Effector CD4-positive, alpha-beta T cell (primary cell): ENCODE measurements around the gene TUBA3D.
"Not testable (repeated sequence)": the region's sequence is repeated elsewhere in the genome, so short reads cannot be mapped to it uniquely, and the experiment has no call there.

ENCODE experiments used
- DNase-seq: peaks from one replicate; pipeline ENCODE4 v3.0.0-alpha.2; 2020

TUBA3D gene

GRCh38 chr2:131516011-131516410 is 40.1 kb downstream of the TUBA3D start:
- no peak for DNase-seq

- DNase-seq, result not testable (repeated sequence)
These were observed 40.7 kb downstream of the TUBA3D start for GRCh38 chr2:131516621-131517020.

- no peak for DNase-seq
These were observed 41.4 kb downstream of the TUBA3D start for GRCh38 chr2:131517106-131517831.

GRCh38 chr2:131517856-131518255 is 41.9 kb downstream of the TUBA3D start:
- not testable (repeated sequence) for DNase-seq

- DNase-seq, result not testable (repeated sequence)
These were observed 42.6 kb downstream of the TUBA3D start for GRCh38 chr2:131518531-131518930.

GRCh38 chr2:131519466-131519865 is 43.5 kb downstream of the TUBA3D start:
- DNase-seq, result no peak

GRCh38 chr2:131519871-131520470 is 44.1 kb downstream of the TUBA3D start:
- not testable (repeated sequence) for DNase-seq

GRCh38 chr2:131520526-131520925 is 44.6 kb downstream of the TUBA3D start:
- DNase-seq, result no peak

- DNase-seq, result not testable (repeated sequence)
These were observed 45.6 kb downstream of the TUBA3D start for GRCh38 chr2:131521524-131521923.

- DNase-seq, result no peak
These were observed 46.3 kb downstream of the TUBA3D start for GRCh38 chr2:131521961-131522781.

- not testable (repeated sequence) for DNase-seq
These were observed 49.3 kb downstream of the TUBA3D start for GRCh38 chr2:131525256-131525655.

GRCh38 chr2:131527131-131528001 is 51.4 kb downstream of the TUBA3D start, which contains the start of gene CCDC74A:
TSS of gene CCDC74A (plus strand) at chr2:131527888. CDS start at chr2:131527971, 83 bp downstream.
- DNase-seq, result peak; percentile 66

GRCh38 chr2:131528981-131529863 is 53.3 kb downstream of the TUBA3D start:
- DNase-seq, result not testable (repeated sequence)

- DNase-seq, result not testable (repeated sequence)
These were observed 54.0 kb downstream of the TUBA3D start for GRCh38 chr2:131529864-131530445.

- not testable (repeated sequence) for DNase-seq
These were observed 54.9 kb downstream of the TUBA3D start for GRCh38 chr2:131530626-131531344.

- DNase-seq, result not testable (repeated sequence)
These were observed 55.7 kb downstream of the TUBA3D start for GRCh38 chr2:131531547-131532185.
